Measurements from ENCODE around the gene DIAPH3. TPM values are rescaled to one million over a fixed set of nuclear protein-coding genes. Genes with fewer than 3 reads are reported as not detected.

The DIAPH3 gene
- total RNA-seq, 2 donors from 2014 or later = 0.27 to 2.4 TPM

DNA sequence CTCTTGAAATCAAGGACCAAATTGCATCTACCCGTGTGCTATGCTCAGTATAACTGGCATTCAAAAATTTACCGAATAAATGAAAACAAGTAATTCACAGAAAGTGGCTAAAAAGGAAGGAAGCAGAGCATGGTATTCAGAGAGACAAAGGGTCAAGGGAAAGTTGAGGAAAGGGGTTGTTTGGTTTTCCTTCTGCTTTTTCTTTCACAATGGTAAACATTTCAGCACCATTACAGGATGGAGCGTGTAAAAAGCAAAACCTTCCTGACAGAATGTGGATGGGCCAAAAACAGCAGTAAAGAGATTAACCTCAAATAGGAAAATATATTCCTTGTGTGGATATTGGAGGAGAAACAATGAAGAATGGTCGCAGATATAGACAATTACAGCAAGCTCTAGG, 14.8 kb downstream of the DIAPH3 start:
- no peak overlapping the region for H3K27ac ChIP-seq
- 80% methylated on average over 4 of the region's 4 CpGs for WGBS
- no peaks in the 10 kb centered on the region for H3K4me1 ChIP-seq (replicated peaks)
- DNase-seq (ENCODE audit: low spot score) = no peak
- no peak overlapping the region for H3K4me3 ChIP-seq
- intact Hi-C loops (cut with DNase I) = no loop called here
- H3K9me3 ChIP-seq = no peaks in the 10 kb centered on the region
- no peaks in the 10 kb centered on the region for H3K36me3 ChIP-seq
- no peaks in the 10 kb centered on the region for H3K27me3 ChIP-seq (replicated peaks; ENCODE audit: insufficient read depth)
- TF ChIP-seq, protein P1, sequence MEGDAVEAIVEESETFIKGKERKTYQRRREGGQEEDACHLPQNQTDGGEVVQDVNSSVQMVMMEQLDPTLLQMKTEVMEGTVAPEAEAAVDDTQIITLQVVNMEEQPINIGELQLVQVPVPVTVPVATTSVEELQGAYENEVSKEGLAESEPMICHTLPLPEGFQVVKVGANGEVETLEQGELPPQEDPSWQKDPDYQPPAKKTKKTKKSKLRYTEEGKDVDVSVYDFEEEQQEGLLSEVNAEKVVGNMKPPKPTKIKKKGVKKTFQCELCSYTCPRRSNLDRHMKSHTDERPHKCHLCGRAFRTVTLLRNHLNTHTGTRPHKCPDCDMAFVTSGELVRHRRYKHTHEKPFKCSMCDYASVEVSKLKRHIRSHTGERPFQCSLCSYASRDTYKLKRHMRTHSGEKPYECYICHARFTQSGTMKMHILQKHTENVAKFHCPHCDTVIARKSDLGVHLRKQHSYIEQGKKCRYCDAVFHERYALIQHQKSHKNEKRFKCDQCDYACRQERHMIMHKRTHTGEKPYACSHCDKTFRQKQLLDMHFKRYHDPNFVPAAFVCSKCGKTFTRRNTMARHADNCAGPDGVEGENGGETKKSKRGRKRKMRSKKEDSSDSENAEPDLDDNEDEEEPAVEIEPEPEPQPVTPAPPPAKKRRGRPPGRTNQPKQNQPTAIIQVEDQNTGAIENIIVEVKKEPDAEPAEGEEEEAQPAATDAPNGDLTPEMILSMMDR (IDR thresholded peaks at IDR 0.05) = no peak
- TF ChIP-seq POLR2A (IDR thresholded peaks at IDR 0.05) (no peak), POLR2AphosphoS5 (IDR thresholded peaks at IDR 0.05) (no peak)

DNA sequence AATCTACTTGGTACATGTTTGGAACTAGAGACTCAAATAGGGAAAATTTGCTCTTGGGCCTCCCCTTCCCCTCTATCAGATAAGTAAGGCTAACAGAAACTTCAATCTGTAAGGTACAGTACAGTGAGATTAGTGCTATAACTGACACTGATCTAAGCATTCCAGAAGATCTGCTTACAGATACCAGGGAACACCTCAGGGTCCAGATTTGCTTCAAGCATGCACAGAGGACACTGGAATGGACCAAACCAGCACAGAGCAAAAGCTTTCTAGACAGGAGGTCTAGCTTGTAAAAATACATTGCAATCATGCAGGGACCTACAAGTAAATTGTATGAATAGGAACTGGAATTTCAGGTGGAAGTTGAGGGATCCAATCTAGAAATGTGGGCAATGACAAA, 16.4 kb downstream of the DIAPH3 start:
- no peaks in the 10 kb centered on the region for H3K27me3 ChIP-seq (replicated peaks; ENCODE audit: insufficient read depth)
- H3K27ac ChIP-seq = no peak overlapping the region
- intact Hi-C loops (cut with DNase I) = no loop called here
- H3K4me3 ChIP-seq = no peak overlapping the region
- no peaks in the 10 kb centered on the region for H3K4me1 ChIP-seq (replicated peaks)
- H3K36me3 ChIP-seq = no peaks in the 10 kb centered on the region
- no peak for DNase-seq (ENCODE audit: low spot score)
- TF ChIP-seq POLR2A (IDR thresholded peaks at IDR 0.05) (no peak), POLR2AphosphoS5 (IDR thresholded peaks at IDR 0.05) (no peak)
- TF ChIP-seq, protein P1 (IDR thresholded peaks at IDR 0.05) = no peak
- no peaks in the 10 kb centered on the region for H3K9me3 ChIP-seq

DNA sequence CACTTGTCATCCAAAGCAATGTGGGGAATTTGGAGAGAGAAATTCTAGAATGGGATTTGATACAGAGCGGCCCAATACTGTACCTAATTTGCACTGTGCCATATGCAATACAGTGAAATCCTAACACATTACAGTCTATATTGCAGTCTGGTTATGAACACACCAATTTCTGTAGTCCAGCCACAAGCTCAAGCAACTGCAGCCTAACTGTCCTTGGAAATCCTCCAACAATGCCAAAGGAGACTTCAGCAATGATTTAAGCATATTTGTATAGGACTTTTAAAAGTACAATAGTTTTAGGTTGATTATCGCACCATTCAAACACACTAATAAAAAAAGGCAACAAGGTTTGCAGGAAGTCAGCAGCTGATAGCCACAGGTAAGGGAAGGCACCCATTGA, 17.3 kb downstream of the DIAPH3 start:
- no peaks in the 10 kb centered on the region for H3K36me3 ChIP-seq
- no peaks in the 10 kb centered on the region for H3K4me1 ChIP-seq (replicated peaks)
- intact Hi-C loops (cut with DNase I) = no loop called here
- no peaks in the 10 kb centered on the region for H3K9me3 ChIP-seq
- no peak for DNase-seq (ENCODE audit: low spot score)
- H3K4me3 ChIP-seq = no peak overlapping the region
- TF ChIP-seq, protein P1 (IDR thresholded peaks at IDR 0.05) = no peak
- TF ChIP-seq POLR2A (IDR thresholded peaks at IDR 0.05) (no peak), POLR2AphosphoS5 (IDR thresholded peaks at IDR 0.05) (no peak)
- H3K27ac ChIP-seq = no peak overlapping the region
- no peaks in the 10 kb centered on the region for H3K27me3 ChIP-seq (replicated peaks; ENCODE audit: insufficient read depth)
- 82% methylated on average over 2 of the region's 2 CpGs for WGBS

DNA sequence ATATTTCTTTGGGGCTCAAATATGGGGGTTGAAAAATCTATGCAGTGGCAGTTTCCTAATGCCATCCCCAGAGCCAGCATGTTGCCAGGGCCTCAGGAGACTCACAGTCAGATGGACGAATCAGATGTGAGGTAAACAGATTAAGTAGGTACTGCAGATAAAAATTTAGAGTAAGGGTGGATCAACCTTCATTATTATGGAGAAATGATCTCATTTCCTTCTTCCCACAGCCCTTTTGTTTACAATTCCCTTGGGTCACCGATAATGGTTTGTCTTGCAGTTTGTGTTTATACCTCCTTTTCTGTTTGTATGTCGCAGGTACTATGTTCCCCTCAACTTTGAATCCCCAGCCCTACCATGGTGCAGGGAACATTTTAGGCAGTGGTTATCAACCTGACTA, 20.0 kb downstream of the DIAPH3 start:
- Histone ChIP-seq H3K36me3 (no peaks in the 10 kb centered on the region), H3K4me3 (no peak overlapping the region), H3K4me1 (replicated peaks) (no peaks in the 10 kb centered on the region), H3K9me3 (no peaks in the 10 kb centered on the region), H3K27me3 (replicated peaks; ENCODE audit: insufficient read depth) (no peaks in the 10 kb centered on the region), H3K27ac (no peak overlapping the region)
- 82% methylated on average over 3 of the region's 3 CpGs for WGBS
- intact Hi-C loops (cut with DNase I) = no loop called here
- DNase-seq (ENCODE audit: low spot score) = no peak
- TF ChIP-seq POLR2A (IDR thresholded peaks at IDR 0.05) (no peak), POLR2AphosphoS5 (IDR thresholded peaks at IDR 0.05) (no peak)
- TF ChIP-seq, protein P1 (IDR thresholded peaks at IDR 0.05) = no peak

DNA sequence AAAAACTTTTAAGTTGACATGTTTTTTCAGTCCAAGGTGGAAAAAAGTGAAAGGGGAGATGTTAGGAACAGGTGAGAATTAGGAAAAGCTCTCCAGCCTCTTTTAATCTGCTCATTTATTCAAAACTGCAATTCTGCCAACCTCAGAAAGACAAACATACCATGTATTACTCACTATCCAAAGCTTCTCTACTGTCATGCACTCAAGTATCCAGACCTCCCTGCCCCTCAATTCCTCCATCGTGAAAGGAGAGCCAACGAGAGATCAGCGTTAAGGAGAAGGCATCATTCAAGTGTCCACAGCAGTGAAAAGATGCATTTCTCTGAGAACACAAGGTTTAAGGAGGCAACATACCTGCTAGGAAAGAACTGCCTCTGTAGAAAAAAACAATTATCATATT, 24.5 kb downstream of the DIAPH3 start:
- no peaks in the 10 kb centered on the region for H3K4me1 ChIP-seq (replicated peaks)
- no peaks in the 10 kb centered on the region for H3K27me3 ChIP-seq (replicated peaks; ENCODE audit: insufficient read depth)
- intact Hi-C loops (cut with DNase I) = no loop called here
- no peaks in the 10 kb centered on the region for H3K36me3 ChIP-seq
- WGBS = 96% methylated on average over 3 of the region's 3 CpGs
- H3K4me3 ChIP-seq = no peak overlapping the region
- no peak for TF ChIP-seq POLR2A (IDR thresholded peaks at IDR 0.05)
- no peak for TF ChIP-seq POLR2AphosphoS5 (IDR thresholded peaks at IDR 0.05)
- TF ChIP-seq, protein P1 (IDR thresholded peaks at IDR 0.05) = no peak
- DNase-seq (ENCODE audit: low spot score) = no peak
- no peak overlapping the region for H3K27ac ChIP-seq
- H3K9me3 ChIP-seq = no peaks in the 10 kb centered on the region

All from prostate gland (tissue), 2 donors.